HepG2 (cell line): ENCODE data around the gene POGLUT3. TPM values are rescaled to one million over a fixed set of nuclear protein-coding genes. Genes with fewer than 3 reads are reported as not detected.

ENCODE experiments used
- ARID3A ChIP-seq: IDR thresholded peaks from 2 replicates; pipeline ENCODE4 v1.6.1; 2012; ENCODE audit warnings: low read depth, low read length, improper control_type of control experiment
- ARID5B ChIP-seq: IDR thresholded peaks from 2 replicates; pipeline ENCODE4 v1.4.0; 2020; ENCODE audit warnings: mild to moderate bottlenecking, missing genetic modification reagents
- EED ChIP-seq: sonication (generic); formaldehyde crosslinking; IDR thresholded peaks from 2 replicates; pipeline ENCODE4 v1.5.0; 2020; ENCODE audit warnings: mild to moderate bottlenecking, missing genetic modification reagents
- FOXJ3 ChIP-seq: sonication (generic); formaldehyde crosslinking; IDR thresholded peaks from 2 replicates; pipeline ENCODE4 v1.4.0; 2020; ENCODE audit warnings: missing genetic modification reagents, mild to moderate bottlenecking, borderline replicate concordance
- GATAD2A ChIP-seq: IDR thresholded peaks from 2 replicates; pipeline ENCODE4 v1.6.1; 2016
- KLF16 ChIP-seq, 2 experiments: sonication (generic) in 1 of 2; formaldehyde crosslinking in 1 of 2; IDR thresholded peaks; 2 replicates each; pipeline versions ENCODE4 v1.6.1 to v1.8.0; 2016 to 2023; ENCODE audit warnings: missing genetic modification reagents in 2 of 2, missing compliant biosample characterization in 1 of 2
- MEIS1 ChIP-seq: sonication (generic); formaldehyde crosslinking; IDR thresholded peaks from 2 replicates; pipeline ENCODE4 v1.9.0; 2021; ENCODE audit warnings: mild to moderate bottlenecking, missing genetic modification reagents, moderate library complexity, borderline replicate concordance
- XBP1 ChIP-seq: sonication (generic); formaldehyde crosslinking; IDR thresholded peaks from 2 replicates; pipeline ENCODE4 v1.5.0; 2020; ENCODE audit warnings: missing genetic modification reagents
- ZFP36L1 ChIP-seq: sonication (generic); formaldehyde crosslinking; IDR thresholded peaks from 2 replicates; pipeline ENCODE4 v1.8.0; 2022; ENCODE audit warnings: mild to moderate bottlenecking, missing genetic modification reagents, moderate library complexity
- ZIK1 ChIP-seq: sonication (generic); formaldehyde crosslinking; IDR thresholded peaks from 2 replicates; pipeline ENCODE4 v1.5.0; 2020; ENCODE audit warnings: mild to moderate bottlenecking, low read depth, missing genetic modification reagents, borderline replicate concordance
- ZMAT5 ChIP-seq: sonication (generic); formaldehyde crosslinking; IDR thresholded peaks from 2 replicates; pipeline ENCODE4 v1.5.0; 2020; ENCODE audit warnings: mild to moderate bottlenecking, low read depth, missing genetic modification reagents, borderline replicate concordance
- ZNF20 ChIP-seq: sonication (generic); formaldehyde crosslinking; IDR thresholded peaks from 2 replicates; pipeline ENCODE4 v1.4.0; 2020; ENCODE audit warnings: mild to moderate bottlenecking, moderate library complexity, missing genetic modification reagents
- ZNF225 ChIP-seq: sonication (generic); formaldehyde crosslinking; IDR thresholded peaks from 2 replicates; pipeline ENCODE4 v1.4.0; 2020; ENCODE audit warnings: mild to moderate bottlenecking, missing genetic modification reagents
- ZNF230 ChIP-seq: sonication (generic); formaldehyde crosslinking; IDR thresholded peaks from 2 replicates; pipeline ENCODE4 v1.4.0; 2020; ENCODE audit warnings: mild to moderate bottlenecking, missing genetic modification reagents
- ZNF616 ChIP-seq: sonication (generic); formaldehyde crosslinking; IDR thresholded peaks from 2 replicates; pipeline ENCODE4 v1.5.0; 2020; ENCODE audit warnings: low read depth, mild to moderate bottlenecking, missing genetic modification reagents
- ZNF672 ChIP-seq: sonication (generic); formaldehyde crosslinking; IDR thresholded peaks from 2 replicates; pipeline ENCODE4 v1.8.1; 2022; ENCODE audit warnings: missing genetic modification reagents
- ZNF724P ChIP-seq: sonication (generic); formaldehyde crosslinking; IDR thresholded peaks from 2 replicates; pipeline ENCODE4 v1.8.0; 2022; ENCODE audit warnings: missing genetic modification reagents, borderline replicate concordance
- ZNF749 ChIP-seq: sonication (generic); formaldehyde crosslinking; IDR thresholded peaks from 2 replicates; pipeline ENCODE4 v1.8.0; 2022; ENCODE audit warnings: mild to moderate bottlenecking, missing genetic modification reagents, moderate library complexity, borderline replicate concordance
- ZNF816 ChIP-seq: sonication (generic); formaldehyde crosslinking; IDR thresholded peaks from 2 replicates; pipeline ENCODE4 v1.8.0; 2022; ENCODE audit warnings: missing genetic modification reagents, mild to moderate bottlenecking, borderline replicate concordance
- ZNF891 ChIP-seq: sonication (generic); formaldehyde crosslinking; IDR thresholded peaks from 2 replicates; pipeline ENCODE4 v1.5.0; 2020; ENCODE audit warnings: mild to moderate bottlenecking, missing genetic modification reagents
- ZSCAN5A ChIP-seq: sonication (generic); formaldehyde crosslinking; IDR thresholded peaks from 2 replicates; pipeline ENCODE4 v1.8.0; 2022; ENCODE audit warnings: mild to moderate bottlenecking, missing genetic modification reagents, borderline replicate concordance
- polyA plus RNA-seq, 8 experiments: library from polyadenylated mRNA; depleted of rRNA in 3 of 8; stranded (reverse) in 7 of 8; unstranded in 1 of 8; fragments of >200 nt; fragmentation: Illumina TruSeq in 4 of 8; extraction: Trizol in 4 of 8; gene quantifications; 2 replicates each; pipeline versions ENCODE4 v1.2.1 to v1.2.3, GENCODE V29; 2011 to 2016; ENCODE audit warnings: low read depth in 4 of 8, missing spikeins in 1 of 8, mixed read lengths in 1 of 8; ENCODE audit not compliant: insufficient read depth in 1 of 8
- total RNA-seq, 5 experiments: library from RNA; depleted of rRNA; stranded (reverse); fragments of >200 nt; fragmentation: Illumina TruSeq; extraction: Trizol; gene quantifications; 2 replicates each; pipeline ENCODE4 v1.2.3, GENCODE V29; 2016; ENCODE audit warnings: low read depth in 1 of 5

The POGLUT3 gene
- total and polyA plus RNA-seq, 2 of the 13 experiments (the other 11 are each of a cell fraction or from before 2014, with no cell fraction given): 14.3 to 22.0 TPM

GRCh38 chr11:108498046-108498815 lies at the start of gene POGLUT3 (continued):
- TF ChIP-seq ZNF816 (CRISPR knock-in tag) (peak; percentile 82; the same call in 1 of the 2 replicates), ZNF230 (no peak), ZNF616 (CRISPR knock-in tag) (0 out of 2 replicates have a peak, but pooled peaks have one; percentile 33), ARID3A (no peak), ZNF749 (CRISPR knock-in tag) (no peak), XBP1 (no peak), ZNF672 (no peak), ZNF20 (CRISPR knock-in tag) (no peak), ZFP36L1 (CRISPR knock-in tag) (no peak), ZNF724P (no peak), ZMAT5 (no peak), ZSCAN5A (CRISPR knock-in tag) (no peak), GATAD2A (CRISPR knock-in tag) (no peak), ZNF225 (CRISPR knock-in tag) (no peak), EED (no peak), ARID5B (no peak), ZNF891 (peak; percentile 37; the same call in 1 of the 2 replicates), ZIK1 (CRISPR knock-in tag) (0 out of 2 replicates have a peak, but pooled peaks have one; percentile 61), KLF16 (CRISPR knock-in tag; IDR thresholded peaks at IDR 0.05) (no peak), FOXJ3 (CRISPR knock-in tag) (no peak), MEIS1 (CRISPR knock-in tag) (no peak)
